GM12801 (cell line): ENCODE data around the gene LTBP4.

Experiments used
- CTCF ChIP-seq: IDR thresholded peaks from one replicate; pipeline ENCODE4 v1.5.1; 2011; ENCODE audit warnings: control low read depth; ENCODE audit not compliant: insufficient read length; ENCODE audit errors: extremely low read depth

The LTBP4 gene, protein sequence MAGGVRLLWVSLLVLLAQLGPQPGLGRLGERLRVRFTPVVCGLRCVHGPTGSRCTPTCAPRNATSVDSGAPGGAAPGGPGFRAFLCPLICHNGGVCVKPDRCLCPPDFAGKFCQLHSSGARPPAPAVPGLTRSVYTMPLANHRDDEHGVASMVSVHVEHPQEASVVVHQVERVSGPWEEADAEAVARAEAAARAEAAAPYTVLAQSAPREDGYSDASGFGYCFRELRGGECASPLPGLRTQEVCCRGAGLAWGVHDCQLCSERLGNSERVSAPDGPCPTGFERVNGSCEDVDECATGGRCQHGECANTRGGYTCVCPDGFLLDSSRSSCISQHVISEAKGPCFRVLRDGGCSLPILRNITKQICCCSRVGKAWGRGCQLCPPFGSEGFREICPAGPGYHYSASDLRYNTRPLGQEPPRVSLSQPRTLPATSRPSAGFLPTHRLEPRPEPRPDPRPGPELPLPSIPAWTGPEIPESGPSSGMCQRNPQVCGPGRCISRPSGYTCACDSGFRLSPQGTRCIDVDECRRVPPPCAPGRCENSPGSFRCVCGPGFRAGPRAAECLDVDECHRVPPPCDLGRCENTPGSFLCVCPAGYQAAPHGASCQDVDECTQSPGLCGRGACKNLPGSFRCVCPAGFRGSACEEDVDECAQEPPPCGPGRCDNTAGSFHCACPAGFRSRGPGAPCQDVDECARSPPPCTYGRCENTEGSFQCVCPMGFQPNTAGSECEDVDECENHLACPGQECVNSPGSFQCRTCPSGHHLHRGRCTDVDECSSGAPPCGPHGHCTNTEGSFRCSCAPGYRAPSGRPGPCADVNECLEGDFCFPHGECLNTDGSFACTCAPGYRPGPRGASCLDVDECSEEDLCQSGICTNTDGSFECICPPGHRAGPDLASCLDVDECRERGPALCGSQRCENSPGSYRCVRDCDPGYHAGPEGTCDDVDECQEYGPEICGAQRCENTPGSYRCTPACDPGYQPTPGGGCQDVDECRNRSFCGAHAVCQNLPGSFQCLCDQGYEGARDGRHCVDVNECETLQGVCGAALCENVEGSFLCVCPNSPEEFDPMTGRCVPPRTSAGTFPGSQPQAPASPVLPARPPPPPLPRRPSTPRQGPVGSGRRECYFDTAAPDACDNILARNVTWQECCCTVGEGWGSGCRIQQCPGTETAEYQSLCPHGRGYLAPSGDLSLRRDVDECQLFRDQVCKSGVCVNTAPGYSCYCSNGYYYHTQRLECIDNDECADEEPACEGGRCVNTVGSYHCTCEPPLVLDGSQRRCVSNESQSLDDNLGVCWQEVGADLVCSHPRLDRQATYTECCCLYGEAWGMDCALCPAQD (N-terminal part only)

GRCh38 chr19:40601134-40601974, at the start of gene LTBP4:
Gene LTBP4, plus strand, starts transcription at chr19:40601369. Its CDS starts 19 bp downstream, at chr19:40601388.
- no peak for TF ChIP-seq CTCF

GRCh38 chr19:40552848-40553247, 48.3 kb upstream of the LTBP4 start:
- no peak for TF ChIP-seq CTCF

GRCh38 chr19:40553885-40554857, 47.0 kb upstream of the LTBP4 start:
- TF ChIP-seq CTCF, result no peak

- no peak for TF ChIP-seq CTCF
These were observed 45.0 kb upstream of the LTBP4 start for GRCh38 chr19:40555978-40556689.

- TF ChIP-seq CTCF, result no peak
These were observed 44.1 kb upstream of the LTBP4 start for GRCh38 chr19:40556953-40557530.
